Stimulated activated CD4-positive, alpha-beta T cell treated with anti-CD3 and anti-CD28 coated beads, Interleukin-15, amount 100 ng/mL, for 48 hours (primary cell): ENCODE results near the gene IHH.

ENCODE experiments used
- DNase-seq, 2 donors: peaks; one replicate each; pipeline ENCODE4 v3.0.0-alpha.2; 2020; ENCODE audit warnings: low read depth in 2 of 2

The IHH gene

DNA sequence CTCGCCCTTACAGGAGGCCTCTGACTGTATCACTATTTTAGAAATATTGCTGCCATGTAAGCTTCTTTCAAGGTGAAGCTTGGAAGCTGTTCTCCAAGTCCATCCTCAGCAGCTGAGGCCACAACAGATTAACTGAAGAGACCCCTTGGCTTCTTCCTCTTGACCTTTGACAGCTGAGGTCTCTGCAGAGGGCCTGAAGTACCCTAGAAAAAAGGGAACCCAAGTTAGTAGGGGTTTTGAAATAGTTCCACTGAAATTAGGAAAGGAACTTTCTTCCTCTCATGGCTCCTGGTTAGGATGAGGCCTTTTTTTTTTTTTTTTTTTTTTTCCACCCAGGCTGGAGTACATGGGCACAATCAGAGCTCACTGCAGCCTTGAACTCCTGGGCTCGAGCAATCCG, 15.5 kb upstream of the IHH start:
- no peak for DNase-seq

DNA sequence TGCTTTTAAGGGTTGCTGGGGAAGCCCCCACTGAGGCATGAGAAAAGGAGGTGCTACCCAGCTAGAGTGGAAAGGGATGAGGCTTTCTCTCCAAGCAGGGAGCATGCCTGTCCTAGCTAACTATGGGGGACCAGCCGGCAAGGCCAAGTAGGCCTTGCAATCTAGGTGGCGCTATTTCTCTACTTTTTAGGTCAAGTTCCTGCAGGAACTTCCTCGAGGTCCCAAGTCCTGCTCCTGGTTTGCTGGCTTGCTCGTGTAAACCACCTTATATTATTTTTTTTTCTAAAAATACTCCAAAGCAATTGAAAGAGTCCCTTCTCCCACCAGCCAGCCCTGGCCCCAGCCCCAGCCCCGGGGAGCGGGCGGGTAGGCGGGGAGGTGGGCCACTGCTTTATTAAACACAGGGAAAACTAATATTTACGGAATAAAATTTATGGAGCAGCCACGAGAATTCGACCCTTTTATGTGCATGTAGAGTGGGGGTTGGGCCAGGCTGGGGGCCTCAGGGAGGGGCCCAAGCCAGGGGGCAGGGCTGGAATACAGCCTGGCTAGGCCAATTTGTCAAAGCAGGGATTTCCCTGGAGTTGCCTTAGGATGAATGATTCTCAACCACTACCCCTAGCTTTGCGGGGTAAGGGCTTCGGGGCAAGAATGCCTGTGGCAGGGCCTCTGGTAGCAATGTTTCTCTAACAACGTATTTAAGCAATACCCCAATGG, 12.8 kb upstream of the IHH start:
- DNase-seq, result no peak

DNA sequence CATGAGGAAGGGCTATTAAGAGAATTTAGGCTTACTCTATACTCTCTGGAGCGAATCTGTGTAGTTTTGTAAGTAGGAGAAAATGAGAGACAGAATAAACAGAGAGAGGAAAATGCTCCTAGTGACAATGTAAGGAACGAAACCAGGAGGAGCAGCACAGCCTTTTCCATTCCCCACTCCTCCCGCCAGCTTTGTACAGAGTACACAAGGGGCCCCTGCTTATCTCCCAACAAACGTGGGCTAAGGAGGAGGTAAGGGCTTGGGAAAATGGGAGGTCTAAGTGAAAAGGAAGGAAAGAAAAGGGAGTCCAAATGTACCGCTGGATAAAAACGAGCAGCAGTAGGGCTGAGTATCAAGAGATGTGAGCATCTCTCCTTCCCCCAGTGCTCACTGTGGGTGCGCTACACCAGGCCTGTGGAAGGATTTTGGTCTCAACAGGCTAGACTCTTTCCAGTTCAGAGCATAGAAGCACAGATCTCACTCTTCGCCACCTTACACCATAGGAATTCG, 12.1 kb upstream of the IHH start:
- no peak for DNase-seq

DNA sequence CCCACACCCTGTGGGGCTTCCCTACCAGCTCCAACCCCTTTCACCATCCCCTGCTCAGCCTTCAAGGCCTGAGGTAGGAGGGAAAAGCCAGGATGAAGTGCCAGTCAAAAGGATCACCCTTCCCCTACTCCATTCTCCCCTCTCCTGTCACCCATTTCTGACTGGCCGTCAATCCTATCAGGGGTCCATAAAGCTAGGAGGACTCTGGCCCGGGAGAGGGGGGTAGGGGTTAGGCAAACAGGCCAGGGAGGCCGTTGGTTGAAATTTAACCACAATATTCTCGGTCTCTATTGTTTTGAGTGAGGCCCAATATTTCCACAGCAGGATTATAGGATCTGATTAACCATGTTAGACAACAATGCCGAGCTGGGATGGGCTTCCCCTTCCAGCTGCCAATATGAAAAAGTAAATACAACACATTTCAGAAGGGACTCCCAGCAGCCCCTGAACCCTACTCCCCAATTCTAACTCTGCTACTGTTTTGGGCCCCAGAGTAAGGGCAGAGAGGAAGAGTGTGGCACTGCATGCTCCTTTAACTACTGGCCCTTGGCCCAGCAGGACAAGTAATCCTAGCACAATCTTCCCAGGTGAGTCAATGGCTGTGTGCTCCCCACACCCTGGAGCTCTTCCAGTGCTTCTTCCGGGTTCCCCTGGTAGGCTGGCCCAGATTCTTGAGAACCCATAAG, 10.6 kb upstream of the IHH start:
- no peak for DNase-seq

DNA sequence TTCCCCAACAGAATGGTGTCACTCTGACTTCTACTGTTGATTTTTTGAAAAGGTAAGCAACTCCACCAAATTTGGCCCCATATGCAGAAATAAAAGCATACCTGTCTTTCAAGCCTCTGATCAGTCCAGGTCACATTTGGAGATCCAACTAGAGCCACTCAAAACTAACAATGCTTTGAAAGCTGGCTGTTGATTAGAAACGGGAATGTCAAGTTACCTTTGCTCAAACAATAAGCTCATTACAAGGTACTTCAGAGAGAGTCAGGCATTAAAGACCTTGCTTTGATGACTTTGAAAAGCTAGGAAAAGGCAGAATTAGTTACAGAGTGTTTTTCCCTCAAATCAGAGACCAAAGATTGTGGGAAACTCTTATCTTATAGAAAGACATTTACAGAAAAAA, 4.8 kb upstream of the IHH start:
- no peak for DNase-seq

DNA sequence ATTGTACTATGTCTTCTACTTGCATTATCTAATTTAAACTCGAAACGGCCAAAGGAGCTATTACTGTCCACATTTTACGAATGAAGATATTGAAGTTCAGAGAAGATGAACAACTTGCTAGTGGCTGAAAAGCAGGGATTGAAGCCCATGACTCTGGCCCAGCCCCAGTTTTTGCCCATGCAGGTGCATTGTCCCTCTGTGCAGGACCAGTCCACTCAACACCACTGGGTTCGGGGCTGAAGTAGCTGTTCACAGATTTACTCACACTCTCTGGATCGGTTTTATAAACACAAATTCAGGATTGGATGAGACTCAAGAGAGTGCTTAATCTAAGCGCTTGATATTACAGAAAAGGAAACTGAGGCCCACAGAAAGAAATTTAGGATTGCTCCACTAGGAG, 1.4 kb upstream of the IHH start:
- DNase-seq, result no peak

DNA sequence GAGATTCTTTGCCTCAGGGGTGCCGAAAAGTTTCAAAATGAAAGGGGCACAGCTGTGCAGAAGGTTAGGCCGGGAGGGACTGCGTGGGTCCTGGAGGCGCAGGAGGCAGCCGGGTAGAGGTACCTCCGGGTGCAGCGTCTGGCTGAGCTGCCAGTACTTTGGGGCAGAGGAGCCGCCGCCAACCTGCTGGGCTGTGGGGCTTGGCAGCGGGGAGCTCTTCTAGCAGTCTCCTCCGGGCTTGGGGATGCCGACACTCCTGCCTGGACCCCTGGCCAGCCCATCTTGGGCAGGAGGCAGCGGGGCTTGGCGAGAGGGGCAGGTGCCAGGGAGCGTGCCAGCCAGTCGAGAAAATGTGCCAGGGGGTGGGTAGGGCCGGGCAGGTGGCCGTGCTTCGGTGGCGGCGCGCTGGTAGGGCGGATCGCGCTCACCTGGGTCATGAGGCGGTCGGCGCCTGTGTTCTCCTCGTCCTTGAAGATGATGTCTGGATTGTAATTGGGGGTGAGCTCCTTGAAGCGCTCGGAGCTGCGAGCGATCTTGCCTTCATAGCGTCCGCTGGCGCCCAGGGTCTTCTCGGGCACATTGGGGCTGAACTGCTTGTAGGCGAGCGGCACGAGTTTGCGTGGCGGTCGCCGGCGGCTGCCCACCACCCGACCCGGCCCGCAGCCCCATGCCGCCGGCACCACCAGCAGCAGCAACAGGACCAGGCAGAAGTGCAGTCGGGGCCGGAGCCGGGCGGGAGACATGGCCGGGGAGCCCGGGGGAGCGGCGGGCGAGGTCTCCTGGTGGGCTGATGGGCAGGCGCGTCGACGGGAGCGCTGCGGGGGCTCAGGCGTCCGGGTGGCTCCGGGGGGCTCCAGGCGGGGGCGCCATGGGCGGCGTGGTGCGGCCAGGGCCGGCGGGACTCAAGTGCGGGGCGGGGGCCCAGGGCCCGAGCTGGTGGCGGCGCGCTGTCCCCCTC, 717 bp downstream of the IHH start:
- DNase-seq, result no peak

DNA sequence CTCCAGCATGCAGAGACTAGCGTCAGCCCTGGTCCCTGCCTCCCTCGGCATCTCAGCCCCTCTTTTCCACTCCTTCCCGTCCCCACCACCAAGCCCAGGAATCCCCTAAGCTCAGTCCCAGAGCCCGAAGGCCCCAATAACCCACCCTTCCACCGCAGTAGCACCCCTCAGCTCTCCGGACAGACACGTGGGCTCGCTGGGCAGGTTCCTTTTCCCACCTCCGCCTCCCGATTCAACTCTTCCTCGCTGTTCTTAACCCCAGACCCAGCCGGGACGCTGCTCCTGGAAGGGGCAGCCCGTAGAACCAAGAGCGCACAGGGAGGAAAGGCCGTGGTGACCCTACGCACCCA, 1.4 kb downstream of the IHH start:
- DNase-seq, result no peak

DNA sequence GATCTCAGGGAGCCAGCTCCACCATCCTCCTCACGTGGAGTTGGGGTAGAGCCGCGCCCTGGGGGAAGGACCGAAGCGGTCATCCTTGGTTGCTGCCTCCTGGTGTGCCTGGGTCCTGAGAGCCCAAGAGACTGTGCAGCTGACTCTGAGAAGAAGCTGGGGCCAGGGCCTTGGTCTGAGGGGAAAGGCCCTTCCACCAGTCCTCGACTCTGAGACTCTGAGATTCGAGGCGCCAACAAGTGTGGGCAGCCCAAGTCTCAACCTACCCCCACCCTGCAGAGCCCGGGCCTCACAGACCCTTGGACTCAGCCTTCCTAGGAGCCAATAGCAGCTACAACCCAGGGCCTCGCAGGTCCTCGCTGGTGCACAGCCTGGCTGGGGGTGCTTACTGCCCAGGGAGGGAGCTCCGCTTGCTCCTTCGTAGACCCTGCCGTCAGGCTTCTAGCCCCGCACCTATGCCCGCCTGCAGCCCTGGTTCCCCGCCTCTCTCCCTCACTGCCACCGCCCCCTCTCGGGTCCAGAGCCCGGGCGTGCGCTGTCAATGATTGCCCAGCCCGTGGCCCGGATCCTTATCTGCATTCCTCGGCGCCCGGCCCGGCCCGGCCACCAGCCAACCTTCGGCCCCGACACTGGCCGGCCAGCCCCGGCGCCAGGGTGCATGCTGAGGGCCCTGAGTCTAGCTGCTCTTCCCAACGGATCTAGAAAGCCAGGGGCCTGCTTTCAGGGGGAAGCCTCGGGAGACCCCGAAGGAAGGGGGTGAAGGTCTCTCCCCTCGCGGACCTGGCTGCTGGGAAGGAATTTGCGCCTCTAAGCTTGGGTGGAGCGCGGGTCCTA, 2.0 kb downstream of the IHH start:
- DNase-seq, result no peak

DNA sequence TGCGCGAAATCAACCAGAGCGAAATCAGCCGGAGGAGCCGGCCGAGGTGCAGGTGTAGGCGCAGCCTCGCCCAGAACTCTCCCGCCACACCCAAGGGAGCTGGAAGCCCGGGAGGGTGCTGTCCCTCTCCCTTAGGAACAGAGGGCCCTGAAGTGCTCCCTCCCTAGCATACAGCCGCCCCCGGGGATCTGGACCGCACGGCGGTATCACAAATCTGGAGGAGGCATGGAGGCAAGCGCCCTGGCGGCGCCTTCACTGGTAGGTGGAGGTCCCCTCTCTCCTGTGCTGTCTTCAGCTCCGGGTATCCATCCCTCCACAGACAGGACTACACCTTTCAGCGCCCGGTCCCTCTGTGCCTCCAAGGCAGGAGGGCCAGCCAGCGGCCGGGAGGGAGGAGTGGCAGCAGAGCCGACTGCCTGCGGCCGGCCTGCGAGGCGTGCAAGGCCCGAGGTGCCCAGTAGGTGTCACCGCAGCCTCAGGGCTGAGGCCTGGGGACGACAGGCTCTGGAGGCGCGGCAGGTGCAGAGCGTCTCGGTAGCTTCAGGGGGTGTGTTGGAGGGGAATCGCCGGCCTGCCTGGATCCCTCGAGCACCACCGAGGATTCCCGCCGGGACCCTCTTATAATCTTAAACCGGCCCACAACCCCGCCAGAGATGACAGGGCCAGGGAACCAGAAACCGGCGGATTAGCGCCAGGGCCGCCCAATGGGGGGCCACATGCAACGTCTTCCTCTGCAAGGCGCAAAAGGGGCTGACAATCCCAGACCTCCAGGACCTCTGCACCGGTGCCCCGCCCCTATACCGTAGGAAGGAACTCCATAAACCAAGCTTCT, 2.8 kb downstream of the IHH start:
- DNase-seq, result peak; percentile 62 to 71

DNA sequence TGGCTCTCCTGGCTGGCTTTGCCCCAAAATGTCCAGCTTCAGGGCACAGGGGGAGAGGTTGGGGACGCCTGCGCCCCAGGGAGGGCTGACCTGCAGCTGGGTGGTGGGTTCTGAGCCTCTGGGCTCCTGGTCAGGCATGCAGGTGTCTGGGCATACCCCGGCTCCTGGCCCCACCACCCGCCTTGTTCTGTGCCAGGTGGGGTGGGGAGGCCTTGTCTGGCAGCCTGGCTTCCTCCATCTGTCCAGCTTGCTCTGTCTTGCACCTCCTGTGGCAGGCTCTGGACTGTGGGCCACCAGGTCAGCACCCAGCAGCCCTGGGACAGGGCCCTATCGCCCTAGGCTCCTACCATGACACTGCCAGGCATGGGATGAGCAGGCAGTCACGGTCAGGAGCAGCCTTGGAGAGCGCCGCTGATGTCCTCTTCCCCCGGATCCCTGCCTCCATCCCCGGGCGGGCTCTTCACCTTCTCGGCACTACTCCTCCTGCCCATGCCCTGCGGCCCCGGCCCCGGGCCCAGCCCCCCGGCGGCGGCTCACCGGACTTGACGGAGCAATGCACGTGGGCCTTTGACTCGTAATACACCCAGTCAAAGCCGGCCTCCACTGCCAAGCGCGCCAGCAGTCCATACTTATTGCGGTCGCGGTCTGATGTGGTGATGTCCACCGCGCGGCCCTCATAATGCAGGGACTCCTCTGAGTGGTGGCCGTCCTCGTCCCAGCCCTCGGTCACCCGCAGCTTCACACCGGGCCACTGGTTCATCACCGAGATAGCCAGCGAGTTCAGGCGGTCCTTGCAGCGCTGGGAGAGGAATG, 3.6 kb downstream of the IHH start:
- DNase-seq, result no peak

DNA sequence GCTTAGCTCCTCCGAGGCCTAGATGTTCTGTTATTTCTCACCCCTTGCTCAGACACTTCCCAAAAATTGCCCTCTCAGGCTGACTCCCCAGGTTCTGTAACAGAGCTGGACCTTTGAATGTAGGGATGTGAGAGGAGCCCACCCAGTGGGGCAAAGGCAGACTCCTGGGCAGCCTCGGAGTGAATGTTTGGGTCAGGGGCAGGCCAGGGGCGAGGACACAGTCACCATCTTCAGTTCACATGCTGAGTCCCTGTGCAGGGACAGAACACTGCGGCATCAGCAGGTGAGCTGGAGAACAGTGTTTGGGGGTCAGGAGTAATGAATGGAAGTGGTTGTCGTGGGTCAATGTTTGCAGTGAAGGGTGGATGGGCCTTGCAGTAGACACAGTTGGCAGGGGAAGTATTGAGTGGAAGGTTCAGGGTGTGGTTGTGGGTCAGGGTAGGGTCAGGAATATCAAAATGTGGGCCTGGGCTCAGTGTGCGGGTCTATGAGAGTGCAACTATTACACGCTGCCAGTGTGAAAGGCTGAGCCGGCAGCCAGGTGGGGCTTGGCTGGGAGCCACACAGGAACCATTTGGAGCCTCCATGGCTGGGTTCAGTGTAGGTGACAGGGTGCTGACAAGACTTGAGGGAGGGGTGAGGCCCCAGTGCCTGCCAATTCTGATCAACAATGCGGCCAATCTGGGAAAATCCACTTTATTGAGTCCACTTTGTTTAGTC, 4.4 kb downstream of the IHH start:
- no peak for DNase-seq

DNA sequence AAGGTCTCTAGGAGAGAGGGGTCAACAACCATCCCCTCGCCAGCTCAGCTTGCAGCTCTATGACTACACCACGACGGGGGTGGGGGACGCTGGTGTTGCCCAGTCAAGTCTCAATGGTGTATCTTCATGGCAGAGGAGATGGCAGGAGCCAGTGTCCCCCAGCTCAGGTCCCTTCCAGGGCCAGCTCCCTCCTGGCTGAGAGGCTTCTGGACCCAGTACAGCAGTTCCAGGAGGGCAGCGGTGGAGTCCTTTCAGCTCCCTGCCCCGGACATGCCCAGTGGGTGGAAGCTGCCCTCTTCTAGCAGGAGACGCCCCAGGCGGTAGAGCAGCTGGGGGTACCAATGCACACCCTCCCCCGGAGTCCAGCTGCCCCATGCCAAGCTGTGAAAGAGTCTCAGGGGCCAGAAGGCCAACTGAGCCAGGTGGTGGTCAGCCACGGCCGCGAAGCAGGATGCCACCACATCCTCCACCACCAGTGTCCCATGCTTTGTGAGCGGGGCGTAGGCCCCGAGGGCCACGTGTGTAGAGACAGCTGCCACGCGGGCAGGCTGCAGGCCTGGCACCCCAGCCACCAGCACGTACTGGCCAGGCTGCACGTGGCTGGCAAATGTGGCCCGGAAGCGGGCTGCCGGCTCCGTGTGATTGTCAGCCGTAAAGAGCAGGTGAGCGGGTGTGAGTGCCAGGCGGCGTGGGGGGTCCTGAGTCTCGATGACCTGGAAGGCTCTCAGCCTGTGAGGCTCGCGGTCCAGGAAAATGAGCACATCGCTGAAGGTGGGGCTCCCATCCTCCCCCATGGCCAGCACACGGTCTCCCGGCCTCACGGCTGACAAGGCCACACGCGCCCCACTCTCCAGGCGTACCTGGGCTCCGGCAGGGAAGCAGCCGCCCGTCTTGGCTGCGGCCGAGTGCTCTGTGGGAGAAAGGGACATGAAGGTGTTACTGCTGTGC, 5.5 kb downstream of the IHH start:
- DNase-seq, result no peak

DNA sequence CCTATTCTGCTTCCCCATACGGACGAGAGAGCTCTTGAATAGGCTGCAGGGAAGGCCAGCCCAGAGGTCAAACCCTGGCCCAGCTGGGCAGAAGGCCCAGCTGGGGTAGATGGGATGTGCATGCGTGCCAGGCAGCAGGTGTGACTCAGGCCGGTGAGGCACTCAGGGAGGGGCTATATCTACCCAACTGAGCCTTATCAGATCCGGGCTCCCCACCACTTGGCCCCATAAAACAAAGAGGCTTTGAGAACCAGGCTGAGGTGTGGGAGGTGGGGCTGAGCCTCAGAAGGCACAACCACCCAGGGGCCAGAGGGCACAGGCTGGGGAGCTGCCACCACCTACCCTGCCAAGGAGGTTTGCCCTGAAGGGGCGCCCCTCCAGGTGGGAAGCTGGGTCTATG, 11.4 kb downstream of the IHH start:
- DNase-seq, result no peak

DNA sequence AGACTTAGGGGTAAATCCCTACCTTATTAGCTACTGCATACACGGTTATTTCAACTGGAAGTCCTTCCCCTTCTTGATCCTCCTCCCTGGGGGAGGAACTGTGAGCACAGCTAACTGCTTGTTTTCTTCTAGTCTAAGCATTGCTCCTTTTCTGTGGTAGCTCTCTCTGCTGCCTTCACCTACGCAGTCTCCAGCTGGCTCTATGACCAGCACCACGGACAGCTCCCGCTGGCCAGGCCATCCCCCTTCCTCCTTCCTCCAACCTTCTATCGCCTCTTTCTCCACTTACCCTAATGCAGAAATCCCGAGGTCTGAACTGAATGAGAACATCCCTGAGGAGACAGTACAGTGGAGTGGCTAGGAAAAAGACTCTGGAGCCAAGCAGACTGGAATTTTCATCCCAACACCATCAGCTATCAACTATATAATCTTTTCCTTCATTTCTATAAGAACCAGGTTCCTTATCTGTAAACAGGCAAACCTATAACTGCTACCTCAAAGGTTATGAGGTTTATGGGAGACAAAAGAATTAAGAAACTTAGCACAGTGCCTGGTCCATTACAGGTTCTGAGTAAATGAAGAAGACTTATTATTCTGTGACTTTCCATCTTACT, 14.7 kb downstream of the IHH start:
- no peak for DNase-seq

DNA sequence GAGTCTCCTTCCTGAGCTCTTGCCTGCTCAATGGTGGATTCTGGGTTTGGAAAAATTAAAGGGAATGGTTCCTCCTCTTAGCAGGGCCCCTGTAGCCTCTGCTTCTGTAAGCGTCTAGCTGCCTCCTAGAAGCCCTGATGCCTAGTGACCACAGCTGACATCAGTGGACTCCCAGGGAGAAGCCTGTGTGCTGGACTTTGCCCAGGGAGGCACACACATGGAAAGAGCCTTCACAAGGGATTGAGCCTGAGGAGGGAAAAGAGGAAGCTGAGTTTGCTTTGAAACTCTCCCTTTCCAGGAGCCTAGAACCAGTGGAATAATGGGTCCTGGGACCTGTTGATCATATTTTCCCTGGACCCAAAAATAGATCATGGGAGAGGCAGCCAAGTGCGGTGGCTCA, 18.0 kb downstream of the IHH start:
- no peak for DNase-seq

DNA sequence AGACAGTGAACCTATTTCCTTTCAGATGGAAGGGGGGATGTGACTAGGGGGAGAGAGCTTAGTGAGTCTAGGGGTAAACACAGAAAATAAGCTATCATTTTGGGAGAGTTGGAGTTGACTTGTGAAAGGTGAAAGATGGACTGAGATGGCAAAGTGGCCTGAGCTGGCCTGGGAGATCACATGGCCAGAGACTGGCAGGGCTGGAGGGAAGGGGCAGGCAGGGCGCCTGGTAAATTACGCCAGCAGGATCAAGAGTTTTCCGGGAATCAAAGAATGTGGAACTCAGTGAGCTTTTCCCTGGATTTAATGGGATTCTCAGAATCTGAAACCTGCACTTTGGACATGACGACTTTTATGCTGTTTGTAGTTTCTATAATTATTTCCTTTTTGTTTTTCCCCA, 18.6 kb downstream of the IHH start:
- no peak for DNase-seq

DNA sequence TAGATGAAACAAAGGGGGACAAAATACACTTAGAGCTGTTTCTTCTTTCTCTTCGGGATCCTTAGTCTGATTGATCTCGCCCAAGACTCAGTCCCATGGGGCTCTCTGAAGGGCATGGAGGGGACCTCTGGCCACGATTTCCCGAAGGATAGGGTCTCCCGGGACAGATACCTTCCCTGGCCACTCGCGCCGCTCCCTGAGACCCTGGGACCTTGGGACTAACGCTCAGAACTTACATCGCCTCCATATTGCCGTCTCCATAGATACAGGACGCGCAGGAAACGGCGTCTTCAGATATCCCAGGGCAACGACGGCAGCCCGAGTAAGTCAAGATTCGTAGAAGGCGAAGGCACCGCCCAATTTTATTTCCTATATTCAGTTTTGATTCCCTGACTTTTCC, 19.5 kb downstream of the IHH start, which contains the start of gene CFAP65:
Gene CFAP65 (minus strand): TSS at position 265 of the 400 bp plus-strand sequence. CDS start 2,468 bp downstream, outside the sequence.
- peak in 1 of 2 donors; percentile 26 for DNase-seq
